SK-N-SH (cell line): ENCODE data around the gene NPC1. TPM values are rescaled to one million over a fixed set of nuclear protein-coding genes. Genes with fewer than 3 reads are reported as not detected.
A peak's percentile ranks its signal among the peaks of the same experiment; 100 is the strongest.

Source experiments
- CTCF ChIA-PET: fragments of 300-600, 350-600 bp; formaldehyde crosslinking; extraction: SDS; loops from one replicate; lab custom pipeline; 2021; lab: Yijun Ruan, JAX
- POLR2A ChIA-PET: fragments of 350-600 bp; sonication (Branson Sonifier 250); formaldehyde crosslinking; extraction: SDS; loops from one replicate; lab custom pipeline; 2020; ENCODE audit warnings: antibody characterized with exemption, inconsistent platforms; lab: Yijun Ruan, JAX
- DNase-seq: peaks from one replicate; pipeline ENCODE4 v3.0.0; 2012
- H2AFZ ChIP-seq: fragments of 200-600 bp; sonication (generic); 2 replicates; pipeline ENCODE4 v1.8.1; 2016; ENCODE audit warnings: antibody characterized with exemption, mild to moderate bottlenecking, low read depth
- H3F3A ChIP-seq: fragments of 200-600 bp; sonication (generic); replicated peaks from 2 replicates; pipeline ENCODE3; 2016; ENCODE audit warnings: antibody characterized with exemption, mild to moderate bottlenecking; ENCODE audit not compliant: insufficient read depth
- H3K27ac ChIP-seq, 2 experiments: fragments of 200-500 bp in 1 of 2; fragments of 200-600 bp in 1 of 2; sonication (Bioruptor generic) in 1 of 2; sonication (generic), shearing (Covaris generic) in 1 of 2; 2 replicates each; pipeline versions ENCODE4 v1.5.1 to v1.6.1; 2014 to 2016; ENCODE audit warnings: low read depth in 2 of 2, inconsistent platforms in 1 of 2, low read length in 1 of 2, mild to moderate bottlenecking in 1 of 2, mixed read lengths in 1 of 2
- H3K27me3 ChIP-seq: fragments of 200-600 bp; sonication (generic), shearing (Covaris generic); 2 replicates; pipeline ENCODE4 v1.6.1; 2016; ENCODE audit warnings: mixed run types; ENCODE audit not compliant: insufficient read depth
- H3K36me3 ChIP-seq, 2 experiments: fragments of 200-500 bp in 1 of 2; fragments of 200-600 bp in 1 of 2; sonication (Bioruptor generic) in 1 of 2; sonication (generic) in 1 of 2; replicated peaks in 1 of 2; 2 replicates each; pipeline versions ENCODE3 to v1.5.1; 2014 to 2016; ENCODE audit warnings: low read length in 1 of 2, mild to moderate bottlenecking in 1 of 2; ENCODE audit not compliant: insufficient read depth in 2 of 2, control insufficient read depth in 1 of 2
- H3K4me1 ChIP-seq, 2 experiments: fragments of 200-500 bp in 1 of 2; fragments of 200-600 bp in 1 of 2; sonication (Bioruptor generic) in 1 of 2; sonication (generic), shearing (Covaris generic) in 1 of 2; 2 replicates each; pipeline versions ENCODE4 v1.5.1 to v1.6.1; 2014 to 2016; ENCODE audit warnings: low read depth in 1 of 2, low read length in 1 of 2, mixed run types in 1 of 2; ENCODE audit not compliant: insufficient read depth in 2 of 2, control insufficient read depth in 1 of 2
- H3K4me2 ChIP-seq: fragments of 200-600 bp; sonication (generic), shearing (Covaris generic); 2 replicates; pipeline ENCODE4 v1.6.1; 2017; ENCODE audit warnings: mixed run types
- H3K4me3 ChIP-seq, 2 experiments: fragments of 200-500 bp in 1 of 2; fragments of 200-600 bp in 1 of 2; sonication (Bioruptor generic) in 1 of 2; sonication (generic), shearing (Covaris generic) in 1 of 2; 2 replicates each; pipeline versions ENCODE4 v1.5.1 to v1.8.1; 2014 to 2016; ENCODE audit warnings: low read depth in 2 of 2, inconsistent platforms in 1 of 2, low read length in 1 of 2, mild to moderate bottlenecking in 1 of 2, mixed read lengths in 1 of 2, moderate library complexity in 1 of 2
- H3K79me2 ChIP-seq: fragments of 200-600 bp; sonication (generic); 2 replicates; pipeline ENCODE4 v1.8.1; 2017; ENCODE audit warnings: mild to moderate bottlenecking; ENCODE audit not compliant: insufficient read depth
- H3K9ac ChIP-seq: fragments of 200-600 bp; sonication (generic); 2 replicates; pipeline ENCODE4 v1.6.1; 2017; ENCODE audit warnings: mixed run types
- H3K9me2 ChIP-seq: fragments of 200-600 bp; sonication (generic); 2 replicates; pipeline ENCODE4 v1.6.1; 2017; ENCODE audit warnings: mixed run types
- H3K9me3 ChIP-seq: fragments of 200-600 bp; sonication (generic); 2 replicates; pipeline ENCODE4 v1.6.1; 2017; ENCODE audit warnings: mixed run types, mild to moderate bottlenecking, moderate library complexity
- H4K20me1 ChIP-seq: fragments of 200-600 bp; sonication (generic); 2 replicates; pipeline ENCODE4 v1.6.1; 2017; ENCODE audit warnings: mild to moderate bottlenecking, mixed run types; ENCODE audit not compliant: insufficient read depth
- EZH2phosphoT487 ChIP-seq: fragments of 200-600 bp; sonication (generic); IDR thresholded peaks from 2 replicates; pipeline ENCODE4 v1.6.1; 2017; ENCODE audit warnings: low read depth, mixed run types, mild to moderate bottlenecking, antibody characterized with exemption, moderate library complexity, borderline replicate concordance
- NRF1 ChIP-seq: IDR thresholded peaks from 2 replicates; pipeline ENCODE4 v1.6.1; 2012; ENCODE audit warnings: low read depth, mild to moderate bottlenecking, low read length
- RAD21 ChIP-seq: IDR thresholded peaks from 2 replicates; pipeline ENCODE4 v1.6.1; 2012; ENCODE audit warnings: mild to moderate bottlenecking, low read length
- SMC3 ChIP-seq: IDR thresholded peaks from 2 replicates; pipeline ENCODE4 v1.6.1; 2012; ENCODE audit warnings: low read depth, low read length, improper control_type of control experiment
- TCF12 ChIP-seq: IDR thresholded peaks from 2 replicates; pipeline ENCODE4 v1.4.0; 2012
- TEAD4 ChIP-seq: IDR thresholded peaks from 2 replicates; pipeline ENCODE4 v1.4.0; 2012; ENCODE audit warnings: mild to moderate bottlenecking, borderline replicate concordance; ENCODE audit not compliant: insufficient read depth
- WGBS: methylation state at CpG from one replicate; pipeline ENCODE4 v1.1.6; 2017; ENCODE audit warnings: low lambda C conversion rate; 5-methylcytosine and 5-hydroxymethylcytosine counted together
- polyA plus RNA-seq, 3 experiments: library from polyadenylated mRNA; depleted of rRNA; stranded (reverse); fragments of >200 nt; gene quantifications; 2 replicates each; pipeline ENCODE4 v1.2.3, GENCODE V29; 2012
- TF ChIP-seq, protein P1 (sequence below): IDR thresholded peaks from 2 replicates; pipeline ENCODE4 v1.4.0; 2012; ENCODE audit warnings: low read depth
- TF ChIP-seq, protein P2 (sequence below): fragments of 200-600 bp; sonication (generic); IDR thresholded peaks from 2 replicates; pipeline ENCODE4 v1.6.1; 2017; ENCODE audit warnings: antibody characterized with exemption, mild to moderate bottlenecking, moderate library complexity

The NPC1 gene
- polyA plus RNA-seq, 1 of the 3 experiments (the other 2 are of a cell fraction) = 23.9 TPM

DNA sequence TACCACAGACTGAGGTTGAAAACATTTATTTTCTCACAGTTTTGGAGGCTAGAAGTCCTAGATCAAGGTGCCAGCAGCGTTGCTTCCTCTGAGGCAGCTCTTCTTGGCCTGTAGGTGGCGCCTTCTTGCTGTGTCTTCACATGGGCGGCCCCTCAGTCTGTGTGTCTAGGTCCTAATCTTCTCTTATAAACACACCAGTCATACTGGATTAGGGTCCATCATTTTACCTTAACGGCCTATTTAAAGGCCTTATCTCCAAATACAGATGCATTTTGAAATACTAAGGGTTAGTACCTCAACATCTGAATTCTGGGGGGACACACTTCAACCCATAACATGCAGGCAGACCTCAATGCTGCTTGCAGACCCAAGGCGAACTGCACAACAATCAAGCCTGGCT lies 87.4 kb downstream of the NPC1 start:
- H3K79me2 ChIP-seq = peaks cover 5% of the 10 kb centered on the region
- H3K4me3 ChIP-seq = peak overlapping the region in 1 of 2 experiments; percentile 33; a peak in 1 of 4 replicates
- H3K27ac ChIP-seq = no peak overlapping the region
- no peaks in the 10 kb centered on the region for H3K9me2 ChIP-seq
- 0 out of 2 replicates have a peak overlapping the region, but pooled peaks have one; percentile 12 for H3K4me2 ChIP-seq
- no peak for TF ChIP-seq EZH2phosphoT487
- TF ChIP-seq, protein P1, sequence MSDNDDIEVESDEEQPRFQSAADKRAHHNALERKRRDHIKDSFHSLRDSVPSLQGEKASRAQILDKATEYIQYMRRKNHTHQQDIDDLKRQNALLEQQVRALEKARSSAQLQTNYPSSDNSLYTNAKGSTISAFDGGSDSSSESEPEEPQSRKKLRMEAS = no peak
- TF ChIP-seq, protein P2, sequence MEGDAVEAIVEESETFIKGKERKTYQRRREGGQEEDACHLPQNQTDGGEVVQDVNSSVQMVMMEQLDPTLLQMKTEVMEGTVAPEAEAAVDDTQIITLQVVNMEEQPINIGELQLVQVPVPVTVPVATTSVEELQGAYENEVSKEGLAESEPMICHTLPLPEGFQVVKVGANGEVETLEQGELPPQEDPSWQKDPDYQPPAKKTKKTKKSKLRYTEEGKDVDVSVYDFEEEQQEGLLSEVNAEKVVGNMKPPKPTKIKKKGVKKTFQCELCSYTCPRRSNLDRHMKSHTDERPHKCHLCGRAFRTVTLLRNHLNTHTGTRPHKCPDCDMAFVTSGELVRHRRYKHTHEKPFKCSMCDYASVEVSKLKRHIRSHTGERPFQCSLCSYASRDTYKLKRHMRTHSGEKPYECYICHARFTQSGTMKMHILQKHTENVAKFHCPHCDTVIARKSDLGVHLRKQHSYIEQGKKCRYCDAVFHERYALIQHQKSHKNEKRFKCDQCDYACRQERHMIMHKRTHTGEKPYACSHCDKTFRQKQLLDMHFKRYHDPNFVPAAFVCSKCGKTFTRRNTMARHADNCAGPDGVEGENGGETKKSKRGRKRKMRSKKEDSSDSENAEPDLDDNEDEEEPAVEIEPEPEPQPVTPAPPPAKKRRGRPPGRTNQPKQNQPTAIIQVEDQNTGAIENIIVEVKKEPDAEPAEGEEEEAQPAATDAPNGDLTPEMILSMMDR = peak; percentile 93
- no peak for TF ChIP-seq NRF1
- peak; percentile 55 for TF ChIP-seq SMC3
- TF ChIP-seq RAD21 = peak; percentile 78
- H3K4me1 ChIP-seq = peaks cover 0 to 4% of the 10 kb centered on the region in 2 experiments; a peak in 1 of 4 replicates
- H2AFZ ChIP-seq = peak overlapping the region; percentile 70; the same call in 1 of the 2 replicates
- H3F3A ChIP-seq = no peaks in the 10 kb centered on the region
- no peaks in the 10 kb centered on the region for H3K36me3 ChIP-seq
- no peaks in the 10 kb centered on the region for H3K27me3 ChIP-seq
- H3K9me3 ChIP-seq = no peaks in the 10 kb centered on the region
- no peaks in the 10 kb centered on the region for H4K20me1 ChIP-seq
- no peak overlapping the region for H3K9ac ChIP-seq
- peak; percentile 68 for DNase-seq
- CTCF ChIA-PET = interaction anchor here (0.6 to 2.5 kb wide), 34 partner anchors 9 to 700 kb away, joined by 3 to 22 read pairs (median 4); partner anchors contain the start of gene NPC1
- 28% methylated on average over 5 of the region's 5 CpGs for WGBS
- POLR2A ChIA-PET = no interaction called here

DNA sequence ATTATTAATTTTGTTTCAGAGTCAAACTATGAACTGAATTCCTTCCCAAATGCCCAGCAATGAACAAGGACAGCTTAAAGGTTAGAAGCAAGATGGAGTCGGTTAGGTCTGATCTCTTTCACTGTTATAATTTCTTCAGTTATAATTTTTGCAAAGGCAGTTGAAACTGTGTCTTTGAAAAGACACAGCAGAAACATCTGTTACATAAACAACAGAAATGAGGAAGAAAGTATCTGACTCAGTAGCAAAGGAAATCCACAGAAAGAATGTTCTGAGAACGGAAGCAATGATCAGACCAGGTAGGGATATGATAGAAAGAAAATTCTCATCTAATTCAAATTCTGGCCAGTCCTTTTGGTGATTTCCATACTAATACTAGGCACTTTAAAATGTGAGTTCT lies 88.2 kb downstream of the NPC1 start:
- Histone ChIP-seq H3K4me3 (no peak overlapping the region), H3K36me3 (no peaks in the 10 kb centered on the region), H3K4me2 (no peak overlapping the region), H3K9me3 (no peaks in the 10 kb centered on the region), H3F3A (no peaks in the 10 kb centered on the region), H3K27ac (no peak overlapping the region), H4K20me1 (no peaks in the 10 kb centered on the region), H2AFZ (no peak overlapping the region), H3K27me3 (no peaks in the 10 kb centered on the region), H3K4me1 (peaks cover 0 to 4% of the 10 kb centered on the region in 2 experiments; a peak in 1 of 4 replicates), H3K79me2 (no peaks in the 10 kb centered on the region), H3K9me2 (no peaks in the 10 kb centered on the region), H3K9ac (no peak overlapping the region)
- TF ChIP-seq TCF12 = no peak
- TF ChIP-seq TEAD4 = no peak
- ChIA-PET CTCF (interaction anchor here (0.5 to 2.5 kb wide), 34 partner anchors 8 to 699 kb away, joined by 3 to 22 read pairs (median 4); partner anchors contain the start of gene NPC1), POLR2A (no interaction called here)
- DNase-seq = no peak
- WGBS = 93% methylated on average over 2 of the region's 2 CpGs
